Panc1 (cell line): ENCODE results near the gene XPNPEP1.

Experiments used
- POLR2AphosphoS5 ChIP-seq: IDR thresholded peaks from 2 replicates; pipeline ENCODE4 v1.6.1; 2012; ENCODE audit warnings: mild to moderate bottlenecking, low read depth, low read length, moderate library complexity
- TCF7L2 ChIP-seq: IDR thresholded peaks from 2 replicates; pipeline ENCODE4 v1.6.1; 2011; ENCODE audit warnings: mild to moderate bottlenecking, low read depth, low read length, inconsistent platforms
- TF ChIP-seq, protein P1 (sequence below): fragments of 450-650 bp; IDR thresholded peaks from 2 replicates; pipeline ENCODE4 v1.5.1; 2017; ENCODE audit warnings: mild to moderate bottlenecking

DNA sequence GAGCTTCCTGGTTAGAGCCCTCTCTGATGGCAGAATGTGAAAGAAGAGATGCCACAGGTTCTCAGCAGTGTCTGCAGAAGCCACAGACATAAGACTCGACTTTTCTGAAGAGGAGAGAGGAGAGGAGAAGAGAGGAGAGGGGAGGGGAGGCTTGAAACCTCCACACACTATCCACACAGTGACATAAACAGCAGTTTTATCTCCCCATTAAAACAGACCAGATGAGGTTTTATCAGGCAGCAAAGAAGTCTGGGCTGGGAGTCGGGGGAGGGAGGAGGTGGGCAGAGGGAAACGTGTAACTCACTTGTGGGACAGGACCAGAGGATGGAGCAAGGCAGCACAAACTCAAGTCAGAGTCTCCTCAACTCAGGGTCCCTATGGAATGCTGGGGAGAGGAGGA, 76.5 kb downstream of the XPNPEP1 start:
- TF ChIP-seq, protein P1, sequence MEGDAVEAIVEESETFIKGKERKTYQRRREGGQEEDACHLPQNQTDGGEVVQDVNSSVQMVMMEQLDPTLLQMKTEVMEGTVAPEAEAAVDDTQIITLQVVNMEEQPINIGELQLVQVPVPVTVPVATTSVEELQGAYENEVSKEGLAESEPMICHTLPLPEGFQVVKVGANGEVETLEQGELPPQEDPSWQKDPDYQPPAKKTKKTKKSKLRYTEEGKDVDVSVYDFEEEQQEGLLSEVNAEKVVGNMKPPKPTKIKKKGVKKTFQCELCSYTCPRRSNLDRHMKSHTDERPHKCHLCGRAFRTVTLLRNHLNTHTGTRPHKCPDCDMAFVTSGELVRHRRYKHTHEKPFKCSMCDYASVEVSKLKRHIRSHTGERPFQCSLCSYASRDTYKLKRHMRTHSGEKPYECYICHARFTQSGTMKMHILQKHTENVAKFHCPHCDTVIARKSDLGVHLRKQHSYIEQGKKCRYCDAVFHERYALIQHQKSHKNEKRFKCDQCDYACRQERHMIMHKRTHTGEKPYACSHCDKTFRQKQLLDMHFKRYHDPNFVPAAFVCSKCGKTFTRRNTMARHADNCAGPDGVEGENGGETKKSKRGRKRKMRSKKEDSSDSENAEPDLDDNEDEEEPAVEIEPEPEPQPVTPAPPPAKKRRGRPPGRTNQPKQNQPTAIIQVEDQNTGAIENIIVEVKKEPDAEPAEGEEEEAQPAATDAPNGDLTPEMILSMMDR, result no peak
- TF ChIP-seq POLR2AphosphoS5, result no peak
- no peak for TF ChIP-seq TCF7L2
